IMR-90 (cell line): Measurements from ENCODE around the gene FSTL1. TPM values are rescaled to one million over a fixed set of nuclear protein-coding genes. Genes with fewer than 3 reads are reported as not detected.

Source experiments
- ATAC-seq: fragments of 200-7000 bp; cut with Tn5 transposase; 2 replicates; pipeline ENCODE4 v1.9.1; 2020; ENCODE audit warnings: low read depth, mild to moderate bottlenecking, moderate library complexity
- BruUV-seq: library from RNA; stranded (reverse); fragments of 400-500 nt; replicated peaks from 2 replicates; lab custom pipeline; 2021; lab: Mats Ljungman, UMichigan
- CTCF ChIA-PET: fragments of 300-600 bp; formaldehyde crosslinking; extraction: SDS; loops from one replicate; lab custom pipeline; 2021; ENCODE audit warnings: antibody characterized with exemption; lab: Yijun Ruan, JAX
- POLR2A ChIA-PET: fragments of 300-600 bp; sonication (Branson Sonifier 250); formaldehyde crosslinking; loops from one replicate; lab custom pipeline; 2022; ENCODE audit warnings: antibody characterized with exemption; ENCODE audit not compliant: unreplicated experiment; lab: Charles Lee
- DNase-seq: peaks from one replicate; pipeline ENCODE4 v3.0.0; 2013
- H2AFZ ChIP-seq: replicated peaks from 2 replicates; pipeline ENCODE3; 2013; ENCODE audit warnings: low read length, mild to moderate bottlenecking; ENCODE audit not compliant: poor library complexity
- H2AK5ac ChIP-seq: 2 replicates; pipeline ENCODE4 v1.6.1; 2013; ENCODE audit warnings: low read depth, low read length, inconsistent platforms
- H2AK9ac ChIP-seq: replicated peaks from 2 replicates; pipeline ENCODE3; 2013; ENCODE audit warnings: mild to moderate bottlenecking, low read depth, low read length, moderate library complexity; ENCODE audit not compliant: poor library complexity
- H2BK120ac ChIP-seq: 2 replicates; pipeline ENCODE4 v1.6.1; 2013; ENCODE audit warnings: low read depth, low read length, inconsistent platforms
- H2BK15ac ChIP-seq: 3 replicates; pipeline ENCODE4 v1.6.1; 2013; ENCODE audit warnings: low read depth, low read length, inconsistent platforms
- H2BK20ac ChIP-seq: 2 replicates; pipeline ENCODE4 v1.6.1; 2013; ENCODE audit warnings: low read depth, mild to moderate bottlenecking, inconsistent platforms, low read length, moderate library complexity
- H2BK5ac ChIP-seq: 2 replicates; pipeline ENCODE4 v1.6.1; 2013; ENCODE audit warnings: mild to moderate bottlenecking, low read depth, low read length, inconsistent platforms; ENCODE audit not compliant: poor library complexity, severe bottlenecking
- H3K14ac ChIP-seq: replicated peaks from 2 replicates; pipeline ENCODE4 v1.6.1; 2013; ENCODE audit warnings: low read depth, low read length, inconsistent platforms
- H3K18ac ChIP-seq: 2 replicates; pipeline ENCODE4 v1.6.1; 2013; ENCODE audit warnings: low read depth, low read length, control low read depth
- H3K23ac ChIP-seq: 2 replicates; pipeline ENCODE4 v1.6.1; 2013; ENCODE audit warnings: low read depth, low read length, inconsistent platforms
- H3K27ac ChIP-seq: 2 replicates; pipeline ENCODE4 v1.5.1; 2013; ENCODE audit warnings: mild to moderate bottlenecking, control low read depth, low read length; ENCODE audit not compliant: insufficient read depth
- H3K27me3 ChIP-seq: 2 replicates; pipeline ENCODE4 v1.6.1; 2013; ENCODE audit warnings: low read length; ENCODE audit not compliant: control insufficient read depth, insufficient read depth
- H3K36me3 ChIP-seq: 2 replicates; pipeline ENCODE4 v1.6.1; 2013; ENCODE audit warnings: low read length, mixed read lengths; ENCODE audit not compliant: control insufficient read depth, insufficient read depth
- H3K4ac ChIP-seq: 2 replicates; pipeline ENCODE4 v1.6.1; 2013; ENCODE audit warnings: low read depth, low read length, inconsistent platforms
- H3K4me1 ChIP-seq: 2 replicates; pipeline ENCODE4 v1.6.1; 2013; ENCODE audit warnings: low read length, mixed read lengths; ENCODE audit not compliant: control insufficient read depth, insufficient read depth
- H3K4me2 ChIP-seq: 2 replicates; pipeline ENCODE4 v1.6.1; 2013; ENCODE audit warnings: low read depth, mild to moderate bottlenecking, control low read depth, low read length, moderate library complexity
- H3K4me3 ChIP-seq: 2 replicates; pipeline ENCODE4 v1.5.1; 2013; ENCODE audit warnings: low read depth, mild to moderate bottlenecking, control low read depth, low read length, moderate library complexity; ENCODE audit not compliant: insufficient read depth
- H3K56ac ChIP-seq: 2 replicates; pipeline ENCODE4 v1.6.1; 2013; ENCODE audit warnings: low read length, inconsistent platforms; ENCODE audit not compliant: insufficient read depth; ENCODE audit errors: extremely low read depth
- H3K79me1 ChIP-seq, 2 experiments: 2 replicates each; pipeline ENCODE4 v1.6.1; 2013; ENCODE audit warnings: low read length in 2 of 2, inconsistent platforms in 1 of 2, low read depth in 1 of 2
- H3K9ac ChIP-seq: 2 replicates; pipeline ENCODE4 v1.6.1; 2013; ENCODE audit warnings: low read depth, low read length, control low read depth
- H3K9me1 ChIP-seq: 2 replicates; pipeline ENCODE4 v1.6.1; 2013; ENCODE audit warnings: low read length, inconsistent platforms; ENCODE audit not compliant: insufficient read depth
- H3K9me3 ChIP-seq: 2 replicates; pipeline ENCODE4 v1.6.1; 2013; ENCODE audit warnings: low read length; ENCODE audit not compliant: control insufficient read depth, insufficient read depth
- H4K20me1 ChIP-seq: 2 replicates; pipeline ENCODE4 v1.6.1; 2013; ENCODE audit warnings: low read length, inconsistent platforms; ENCODE audit not compliant: insufficient read depth
- H4K5ac ChIP-seq: 2 replicates; pipeline ENCODE4 v1.6.1; 2013; ENCODE audit warnings: mild to moderate bottlenecking, low read depth, low read length, control low read depth
- H4K8ac ChIP-seq, 2 experiments: 2 replicates each; pipeline ENCODE4 v1.6.1; 2013; ENCODE audit warnings: low read depth in 2 of 2, low read length in 2 of 2, control low read depth in 1 of 2, inconsistent platforms in 1 of 2
- H4K91ac ChIP-seq: 2 replicates; pipeline ENCODE4 v1.6.1; 2013; ENCODE audit warnings: low read depth, low read length, inconsistent platforms; ENCODE audit not compliant: insufficient read depth
- CHD1 ChIP-seq: IDR thresholded peaks from 2 replicates; pipeline ENCODE4 v1.6.1; 2012; ENCODE audit warnings: low read depth, low read length, improper control_type of control experiment
- CTCF ChIP-seq: conservative IDR thresholded peaks from 2 replicates; pipeline ENCODE4 v1.5.1; 2012; ENCODE audit warnings: mild to moderate bottlenecking, low read depth, low read length, improper control_type of control experiment
- ELK1 ChIP-seq: fragments of 150-350 bp; IDR thresholded peaks from 2 replicates; pipeline ENCODE4 v1.6.1; 2016; ENCODE audit warnings: low read depth, mild to moderate bottlenecking, low read length, moderate library complexity, borderline replicate concordance
- FOS ChIP-seq: fragments of 150-350 bp; IDR thresholded peaks from 2 replicates; pipeline ENCODE4 v1.6.1; 2016; ENCODE audit warnings: low read depth, low read length
- NFE2L2 ChIP-seq: fragments of 150-350 bp; IDR thresholded peaks from 2 replicates; pipeline ENCODE4 v1.6.1; 2016; ENCODE audit warnings: low read depth, mild to moderate bottlenecking, low read length
- RCOR1 ChIP-seq: IDR thresholded peaks from 2 replicates; pipeline ENCODE4 v1.6.1; 2012; ENCODE audit warnings: mild to moderate bottlenecking, low read length, improper control_type of control experiment; ENCODE audit not compliant: insufficient replicate concordance
- RFX5 ChIP-seq: IDR thresholded peaks from 2 replicates; pipeline ENCODE4 v1.8.0; 2012; ENCODE audit warnings: low read depth, mild to moderate bottlenecking, low read length, moderate library complexity
- SMC3 ChIP-seq: fragments of 150-350 bp; IDR thresholded peaks from 2 replicates; pipeline ENCODE4 v1.6.1; 2016; ENCODE audit warnings: low read depth, mild to moderate bottlenecking, antibody characterized with exemption, low read length, moderate library complexity
- USF2 ChIP-seq: fragments of 150-350 bp; IDR thresholded peaks from 2 replicates; pipeline ENCODE4 v1.6.1; 2017; ENCODE audit warnings: mild to moderate bottlenecking, antibody characterized with exemption, low read length, low read depth
- WGBS, 2 experiments: methylation state at CpG; one replicate each; pipeline versions ENCODE4 v1.1.5 to v1.1.7; 2013; ENCODE audit warnings: missing lambda C conversion rate in 2 of 2; ENCODE audit not compliant: insufficient read length in 1 of 2; ENCODE audit errors: extremely low coverage in 2 of 2; 5-methylcytosine and 5-hydroxymethylcytosine counted together
- dilution Hi-C: fragments of 300-500 bp; cut with HindIII; formaldehyde crosslinking; loops from one replicate; pipeline ENCODE4 v1.14.3; 2018; ENCODE audit warnings: low sequenced_read_pairs; ENCODE audit not compliant: unreplicated experiment
- in situ Hi-C: fragments of 300-500 bp; cut with MboI; formaldehyde crosslinking; loops from 3 replicates; pipeline ENCODE4 v1.14.3; 2019; ENCODE audit warnings: low sequenced_read_pairs, inconsistent platforms, mixed read lengths
- intact Hi-C: fragments of 100-400 bp; cut with micrococcal nuclease; formaldehyde crosslinking; loops from 2 replicates; pipeline ENCODE4 v1.10.0; 2022
- polyA plus RNA-seq, 3 experiments: library from polyadenylated mRNA; depleted of rRNA; stranded (reverse); fragments of >200 nt; gene quantifications; 2 replicates each; pipeline ENCODE4 v1.2.3, GENCODE V29; 2012; ENCODE audit warnings: low replicate concordance in 1 of 3
- total RNA-seq: library from RNA; depleted of rRNA; stranded (reverse); fragments of >200 nt; gene quantifications from 2 replicates; pipeline ENCODE4 v1.2.3, GENCODE V29; 2012

Gene FSTL1
- total and polyA plus RNA-seq, 2 of the 4 experiments (the other 2 are of a cell fraction) = 864 to 1,642 TPM

- Histone ChIP-seq H3K36me3 (peaks cover 40% of the 10 kb centered on the region), H3K18ac (no peak overlapping the region), H4K5ac (no peak overlapping the region), H3K4me3 (no peak overlapping the region), H3K9me3 (no peaks in the 10 kb centered on the region), H2BK120ac (no peak overlapping the region), H2AK9ac (no peak overlapping the region), H3K9ac (no peak overlapping the region), H2AK5ac (no peak overlapping the region), H3K4me2 (no peak overlapping the region), H3K4ac (no peak overlapping the region), H3K56ac (no peak overlapping the region), H2AFZ (no peak overlapping the region), H4K91ac (no peak overlapping the region), H4K8ac (peak overlapping the region in 1 of 2 experiments; percentile 0; a peak in 1 of 4 replicates), H3K27me3 (no peaks in the 10 kb centered on the region), H3K79me1 (peaks cover 14 to 61% of the 10 kb centered on the region in 2 experiments), H2BK15ac (no peak overlapping the region), H3K4me1 (peaks cover 33% of the 10 kb centered on the region), H4K20me1 (peaks cover 87% of the 10 kb centered on the region), H2BK5ac (peak overlapping the region; percentile 73), H3K9me1 (peaks cover 38% of the 10 kb centered on the region), H3K27ac (no peak overlapping the region; the same call in 1 of the 2 replicates), H3K23ac (0 out of 2 replicates have a peak overlapping the region, but pooled peaks have one; percentile 35), H3K14ac (peak overlapping the region; percentile 37; the same call in 1 of the 2 replicates), H2BK20ac (no peak overlapping the region)
- in situ Hi-C loops (loop anchor here (25.0 kb wide), 2 partner anchors 347 to 1047 kb away; no protein-coding TSS in a partner anchor), dilution Hi-C loops (no loop called here), intact Hi-C loops (no loop called here)
- DNase-seq (no peak), ATAC-seq (no peak)
- no TSS peak for BruUV-seq
- ChIA-PET POLR2A (no interaction called here), CTCF (interaction anchor here (0.7 to 1.9 kb wide), 2 partner anchors 57 to 118 kb away, joined by 3 to 7 read pairs; no protein-coding TSS in a partner anchor)
- no peak for TF ChIP-seq NFE2L2
- no peak for TF ChIP-seq FOS
- TF ChIP-seq RFX5 = no peak
- no peak for TF ChIP-seq CHD1
- no peak for TF ChIP-seq ELK1
- TF ChIP-seq CTCF = no peak
- TF ChIP-seq USF2 = no peak
- no peak for TF ChIP-seq RCOR1
- TF ChIP-seq SMC3 = no peak
- no CpG with 5 or more reads among the region's 3 CpGs for WGBS, 2 experiments
Measured at GRCh38 chr3:120440762-120441161, 10.0 kb downstream of the FSTL1 start.
